A375 (cell line): ENCODE data around the gene ZNF853. TPM values are rescaled to one million over a fixed set of nuclear protein-coding genes. Genes with fewer than 3 reads are reported as not detected.

Source experiments
- total RNA-seq: library from RNA; depleted of rRNA; stranded (reverse); fragments of >200 nt; shearing (Covaris generic); gene quantifications from 2 replicates; pipeline ENCODE4 v1.2.3, GENCODE V29; 2014; rRNA removed

The ZNF853 gene
- total RNA-seq = 3.9 and 6.9 TPM in 2 replicates

DNA sequence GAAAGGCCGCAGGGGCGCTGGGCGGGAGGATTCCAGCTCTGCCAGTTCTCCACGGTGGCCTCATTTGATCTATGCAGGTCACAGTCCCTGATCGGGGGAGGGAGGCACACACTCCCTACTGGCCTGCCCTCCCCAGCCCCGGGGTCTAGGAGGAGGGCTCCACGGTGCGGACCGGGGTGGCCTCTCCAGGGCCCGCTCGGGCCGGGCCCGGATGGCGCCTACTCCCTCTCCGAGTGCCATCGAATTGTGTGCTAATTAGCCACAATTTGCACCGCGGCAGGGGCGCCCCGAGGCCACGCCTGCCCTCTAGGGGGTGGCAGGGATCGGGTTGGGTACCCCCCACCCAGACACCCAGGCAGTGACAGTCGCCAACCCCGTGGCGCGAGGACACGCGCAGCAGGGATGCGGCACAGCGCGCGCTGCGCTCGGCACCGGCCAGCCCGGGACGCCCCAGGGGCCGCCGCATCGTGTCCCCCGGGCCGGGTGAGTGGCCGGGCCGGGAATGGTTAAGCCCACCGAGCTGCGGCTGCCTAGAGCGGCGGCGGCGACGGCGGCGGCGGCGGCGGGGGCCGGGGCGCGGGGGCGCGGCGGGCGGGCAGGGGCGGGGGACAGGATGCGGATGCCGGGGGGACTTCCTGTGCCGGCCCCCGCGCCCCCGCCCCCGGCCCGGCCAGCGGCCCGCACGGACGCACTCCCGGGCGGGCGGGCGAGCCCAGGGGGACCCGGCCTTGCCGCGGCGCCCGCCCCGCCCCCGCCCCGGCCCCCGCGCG is at the start of gene ZNF853:
Gene ZNF853, plus strand, starts transcription at position 658 of the 770 bp plus-strand sequence. CDS start 565 bp downstream, outside the sequence.

GRCh38 chr7:6577369-6578113 is 37.9 kb upstream of the ZNF853 start, which contains the start of gene ZDHHC4:
TSS of gene ZDHHC4 (plus strand) at chr7:6577454. CDS start at chr7:6580562, 3,108 bp downstream.

GRCh38 chr7:6589829-6590644 is 25.4 kb upstream of the ZNF853 start, which contains the start of gene INTS15:
TSS of gene INTS15 (plus strand) at chr7:6590021. CDS start at chr7:6590284, 263 bp downstream.

GRCh38 chr7:6636741-6637543 is 21.5 kb downstream of the ZNF853 start, which contains the start of gene ZNF316:
TSS of gene ZNF316 (plus strand) at chr7:6637318. CDS start at chr7:6642410, 5,092 bp downstream.

Other genes starting within 250 kb of the ZNF853 start
- 105 and 129 TPM in 2 replicates for gene RAC1, start 241.1 kb upstream of the ZNF853 start, total RNA-seq
- gene DAGLB, start 167.7 kb upstream of the ZNF853 start, total RNA-seq = 24.5 and 31.8 TPM in 2 replicates
- gene KDELR2, start 131.5 kb upstream of the ZNF853 start, total RNA-seq = 42.0 and 60.5 TPM in 2 replicates
- 0.04 TPM in 1 of 2 replicates, not detected in the other for gene GRID2IP, start 64.1 kb upstream of the ZNF853 start, total RNA-seq
- gene ZDHHC4, start 38.2 kb upstream of the ZNF853 start, total RNA-seq = 51.4 and 64.3 TPM in 2 replicates
- gene INTS15, start 25.6 kb upstream of the ZNF853 start, total RNA-seq = 19.0 and 28.3 TPM in 2 replicates
- 23.5 and 25.6 TPM in 2 replicates for gene ZNF316, start 21.7 kb downstream of the ZNF853 start, total RNA-seq
- gene ZNF12, start 91.3 kb downstream of the ZNF853 start, total RNA-seq = 20.6 and 22.7 TPM in 2 replicates
- 0.11 and 0.19 TPM in 2 replicates for gene RSPH10B2, start 138.5 kb downstream of the ZNF853 start, total RNA-seq
- 69.8 and 78.7 TPM in 2 replicates for gene CCZ1B, start 210.7 kb downstream of the ZNF853 start, total RNA-seq